Measurements from ENCODE around the gene HS3ST6. TPM values are rescaled to one million over a fixed set of nuclear protein-coding genes. Genes with fewer than 3 reads are reported as not detected.

The HS3ST6 gene
- total and polyA plus RNA-seq, 2 of the 13 experiments (the other 11 are each of a cell fraction or from before 2014, with no cell fraction given), result not detected

GRCh38 chr16:1960665-1961630, 42.7 kb upstream of the HS3ST6 start (continued):
- TF ChIP-seq MYPOP (CRISPR knock-in tag; IDR thresholded peaks at IDR 0.05) (no peak), ZFY (CRISPR knock-in tag; IDR thresholded peaks at IDR 0.05) (peak; percentile 39; the same call in 1 of the 2 replicates), ZNF205 (CRISPR knock-in tag; IDR thresholded peaks at IDR 0.05) (no peak), NFE2L1 (CRISPR knock-in tag; IDR thresholded peaks at IDR 0.05; ENCODE audit: borderline replicate concordance) (no peak), DBP (CRISPR knock-in tag; IDR thresholded peaks at IDR 0.05; ENCODE audit: not compliant biosample characterization) (no peak), MYC (CRISPR knock-in tag; IDR thresholded peaks at IDR 0.05; ENCODE audit: borderline replicate concordance) (peak; percentile 34; the same call in 1 of the 2 replicates), ZNF580 (CRISPR knock-in tag; IDR thresholded peaks at IDR 0.05; ENCODE audit: borderline replicate concordance, low read depth) (no peak; the same call in 1 of the 2 replicates), PHF8 (CRISPR knock-in tag; IDR thresholded peaks at IDR 0.05) (peak; percentile 43; the same call in 1 of the 2 replicates), POGK (CRISPR knock-in tag; conservative IDR thresholded peaks at IDR 0.05) (no peak), NKX3-1 (CRISPR knock-in tag; IDR thresholded peaks at IDR 0.05) (no peak)
